Neural progenitor cell (in vitro differentiated cells): ENCODE data around the gene EMSY. TPM values are rescaled to one million over a fixed set of nuclear protein-coding genes. Genes with fewer than 3 reads are reported as not detected.

Experiments
- DNase-seq: peaks from one replicate; pipeline ENCODE4 v3.0.0-alpha.2; 2016; ENCODE audit warnings: low spot score
- H2AFZ ChIP-seq: fragments of 200-600 bp; sonication (generic); replicated peaks from 2 replicates; pipeline ENCODE4 v1.6.1; 2016; ENCODE audit warnings: antibody characterized with exemption
- H3F3A ChIP-seq: fragments of 200-600 bp; sonication (generic); 2 replicates; pipeline ENCODE4 v1.6.1; 2016; ENCODE audit warnings: antibody characterized with exemption, low read depth
- H3K27ac ChIP-seq: fragments of 200-600 bp; sonication (generic); 2 replicates; pipeline ENCODE4 v1.5.1; 2016; ENCODE audit warnings: mild to moderate bottlenecking
- H3K27me3 ChIP-seq: fragments of 200-600 bp; sonication (generic); 2 replicates; pipeline ENCODE4 v1.6.1; 2016; ENCODE audit warnings: mild to moderate bottlenecking, moderate library complexity
- H3K36me3 ChIP-seq: fragments of 200-600 bp; sonication (generic); 2 replicates; pipeline ENCODE4 v1.5.1; 2016
- H3K4me1 ChIP-seq: fragments of 200-600 bp; sonication (generic); 2 replicates; pipeline ENCODE4 v1.6.1; 2016; ENCODE audit warnings: mixed run types
- H3K4me2 ChIP-seq: fragments of 200-600 bp; sonication (generic); 2 replicates; pipeline ENCODE4 v1.6.1; 2016
- H3K4me3 ChIP-seq: fragments of 200-600 bp; sonication (generic); 2 replicates; pipeline ENCODE4 v1.5.1; 2016
- H3K79me2 ChIP-seq: fragments of 200-600 bp; sonication (generic); 2 replicates; pipeline ENCODE4 v1.6.1; 2016; ENCODE audit warnings: low read depth
- H3K9ac ChIP-seq: fragments of 200-600 bp; sonication (generic); 2 replicates; pipeline ENCODE4 v1.6.1; 2016
- H3K9me3 ChIP-seq: fragments of 200-600 bp; sonication (generic); 2 replicates; pipeline ENCODE4 v1.5.1; 2016; ENCODE audit warnings: low read depth
- H4K20me1 ChIP-seq: fragments of 200-600 bp; sonication (generic); 2 replicates; pipeline ENCODE4 v1.6.1; 2016; ENCODE audit warnings: low read depth
- H3K27ac Mint-ChIP-seq: 3 replicates; pipeline ENCODE4 v1.8.0; 2021; ENCODE audit warnings: mixed read lengths
- H3K27me3 Mint-ChIP-seq: 2 replicates; pipeline ENCODE4 v1.8.0; 2022; ENCODE audit warnings: low read depth, mild to moderate bottlenecking, inconsistent platforms, moderate library complexity, mixed read lengths; ENCODE audit not compliant: insufficient read depth
- H3K36me3 Mint-ChIP-seq: 3 replicates; pipeline ENCODE4 v1.8.0; 2021; ENCODE audit warnings: mixed read lengths
- H3K4me1 Mint-ChIP-seq: 3 replicates; pipeline ENCODE4 v1.8.0; 2021; ENCODE audit warnings: mixed read lengths
- H3K4me3 Mint-ChIP-seq: 3 replicates; pipeline ENCODE4 v1.8.0; 2021; ENCODE audit warnings: mild to moderate bottlenecking, moderate library complexity, mixed read lengths
- H3K9me3 Mint-ChIP-seq: 3 replicates; pipeline ENCODE4 v1.8.0; 2020; ENCODE audit warnings: mixed read lengths
- EZH2 ChIP-seq: fragments of 200-600 bp; sonication (generic); IDR thresholded peaks from 2 replicates; pipeline ENCODE4 v1.6.1; 2017; ENCODE audit warnings: antibody characterized with exemption, mild to moderate bottlenecking, moderate library complexity
- EZH2phosphoT487 ChIP-seq: fragments of 200-600 bp; sonication (generic); IDR thresholded peaks from 2 replicates; pipeline ENCODE4 v1.6.1; 2017; ENCODE audit warnings: antibody characterized with exemption
- total RNA-seq: library from RNA; depleted of rRNA; stranded (reverse); fragments of >200 nt; gene quantifications from 2 replicates; pipeline ENCODE4 v1.2.3, GENCODE V29; 2015; ENCODE audit warnings: low replicate concordance
- TF ChIP-seq, protein P1 (sequence below): fragments of 200-600 bp; sonication (generic); IDR thresholded peaks from 2 replicates; pipeline ENCODE4 v1.5.1; 2017; ENCODE audit warnings: antibody characterized with exemption, mild to moderate bottlenecking

The EMSY gene
- total RNA-seq, 1 donor from 2014 or later: 92.0 TPM

DNA sequence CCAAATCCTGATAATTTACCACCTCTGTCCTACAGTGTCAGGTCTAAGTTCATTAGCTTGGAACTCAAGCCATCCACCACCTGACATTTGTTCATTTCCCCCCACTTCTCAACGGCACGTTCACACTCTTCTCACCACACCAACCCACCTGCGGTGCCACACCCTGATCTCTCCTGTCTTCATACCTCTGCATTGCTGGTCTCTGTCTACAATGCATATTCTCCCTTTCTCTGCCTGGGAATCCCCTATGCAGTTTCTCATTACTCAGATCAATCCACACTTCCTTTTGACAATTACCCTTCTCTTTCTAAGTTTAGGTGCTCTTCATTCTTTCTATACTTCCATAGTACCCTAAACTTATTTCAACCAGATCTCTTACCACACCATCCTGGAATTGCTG lies 20.4 kb upstream of the EMSY start:
- TF ChIP-seq EZH2: no peak
- TF ChIP-seq EZH2phosphoT487: no peak
- TF ChIP-seq, protein P1, sequence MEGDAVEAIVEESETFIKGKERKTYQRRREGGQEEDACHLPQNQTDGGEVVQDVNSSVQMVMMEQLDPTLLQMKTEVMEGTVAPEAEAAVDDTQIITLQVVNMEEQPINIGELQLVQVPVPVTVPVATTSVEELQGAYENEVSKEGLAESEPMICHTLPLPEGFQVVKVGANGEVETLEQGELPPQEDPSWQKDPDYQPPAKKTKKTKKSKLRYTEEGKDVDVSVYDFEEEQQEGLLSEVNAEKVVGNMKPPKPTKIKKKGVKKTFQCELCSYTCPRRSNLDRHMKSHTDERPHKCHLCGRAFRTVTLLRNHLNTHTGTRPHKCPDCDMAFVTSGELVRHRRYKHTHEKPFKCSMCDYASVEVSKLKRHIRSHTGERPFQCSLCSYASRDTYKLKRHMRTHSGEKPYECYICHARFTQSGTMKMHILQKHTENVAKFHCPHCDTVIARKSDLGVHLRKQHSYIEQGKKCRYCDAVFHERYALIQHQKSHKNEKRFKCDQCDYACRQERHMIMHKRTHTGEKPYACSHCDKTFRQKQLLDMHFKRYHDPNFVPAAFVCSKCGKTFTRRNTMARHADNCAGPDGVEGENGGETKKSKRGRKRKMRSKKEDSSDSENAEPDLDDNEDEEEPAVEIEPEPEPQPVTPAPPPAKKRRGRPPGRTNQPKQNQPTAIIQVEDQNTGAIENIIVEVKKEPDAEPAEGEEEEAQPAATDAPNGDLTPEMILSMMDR: no peak
- Histone ChIP-seq H3K79me2 (no peaks in the 10 kb centered on the region), H3K9ac (no peak overlapping the region), H4K20me1 (no peaks in the 10 kb centered on the region), H3K9me3 (no peaks in the 10 kb centered on the region), H3F3A (no peaks in the 10 kb centered on the region), H3K4me2 (no peak overlapping the region), H3K36me3 (no peaks in the 10 kb centered on the region), H3K4me3 (no peak overlapping the region), H3K27me3 (no peaks in the 10 kb centered on the region), H3K4me1 (peaks cover 3% of the 10 kb centered on the region), H3K27ac (no peak overlapping the region), H2AFZ (no peak overlapping the region)
- Mint-ChIP-seq H3K9me3 (no peaks in the 10 kb centered on the region), H3K4me1 (no peaks in the 10 kb centered on the region), H3K4me3 (no peak overlapping the region), H3K36me3 (no peaks in the 10 kb centered on the region), H3K27ac (no peak overlapping the region), H3K27me3 (peaks cover 2% of the 10 kb centered on the region)
- DNase-seq: no peak

DNA sequence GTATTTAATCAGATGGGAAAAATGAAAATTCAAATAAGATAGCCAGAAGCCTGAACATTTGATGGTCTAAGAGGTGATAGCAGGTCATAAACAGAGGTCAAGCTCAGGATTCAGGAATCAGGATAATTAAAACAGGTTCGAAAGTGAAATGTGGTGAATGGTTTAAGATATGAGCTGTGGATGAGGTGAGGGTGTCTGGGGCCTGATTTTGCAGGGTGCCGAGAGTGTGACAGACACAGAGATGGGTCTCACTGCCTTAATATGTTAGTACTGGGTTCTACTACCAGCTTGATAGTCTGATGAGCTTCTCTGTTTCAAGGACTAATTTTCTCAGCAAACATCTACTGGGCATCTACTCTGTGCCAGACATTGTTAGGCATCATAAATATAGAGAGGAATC lies 19.9 kb upstream of the EMSY start:
- no peaks in the 10 kb centered on the region for H3K27me3 ChIP-seq
- no peak overlapping the region for H3K27ac ChIP-seq
- H3K27me3 Mint-ChIP-seq: peaks cover 2% of the 10 kb centered on the region
- no peak overlapping the region for H3K4me3 ChIP-seq
- no peaks in the 10 kb centered on the region for H4K20me1 ChIP-seq
- no peak overlapping the region for H3K27ac Mint-ChIP-seq
- no peaks in the 10 kb centered on the region for H3K9me3 Mint-ChIP-seq
- H2AFZ ChIP-seq: no peak overlapping the region
- DNase-seq: no peak
- no peak overlapping the region for H3K4me3 Mint-ChIP-seq
- H3K79me2 ChIP-seq: no peaks in the 10 kb centered on the region
- no peaks in the 10 kb centered on the region for H3K9me3 ChIP-seq
- TF ChIP-seq, protein P1: no peak
- no peak for TF ChIP-seq EZH2phosphoT487
- TF ChIP-seq EZH2: no peak
- H3K4me2 ChIP-seq: no peak overlapping the region
- no peak overlapping the region for H3K9ac ChIP-seq
- no peaks in the 10 kb centered on the region for H3K4me1 Mint-ChIP-seq
- no peaks in the 10 kb centered on the region for H3K36me3 ChIP-seq
- H3K4me1 ChIP-seq: peaks cover 3% of the 10 kb centered on the region
- no peaks in the 10 kb centered on the region for H3F3A ChIP-seq
- H3K36me3 Mint-ChIP-seq: no peaks in the 10 kb centered on the region

DNA sequence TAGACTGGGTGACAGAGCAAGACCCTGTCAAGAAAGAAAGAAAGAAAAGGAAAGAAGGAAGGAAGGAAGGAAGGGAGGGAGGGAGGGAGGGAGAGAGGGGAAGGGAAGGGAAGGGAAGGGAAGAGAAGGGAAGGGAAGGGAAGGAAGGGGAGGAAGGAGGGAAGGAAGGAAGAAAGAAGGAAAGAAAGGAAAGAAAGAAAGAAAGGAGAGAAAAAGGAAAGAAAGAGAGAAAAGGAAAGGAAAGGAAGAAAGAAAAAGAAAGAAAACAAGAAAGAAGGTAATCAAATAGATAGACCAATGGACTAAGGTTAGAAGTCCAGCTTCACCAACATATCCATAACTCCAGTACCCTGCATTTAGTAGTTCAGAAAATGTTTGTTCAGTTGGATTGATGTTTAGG lies 18.2 kb upstream of the EMSY start:
- TF ChIP-seq EZH2 (no peak), EZH2phosphoT487 (no peak)
- TF ChIP-seq, protein P1: no peak
- Mint-ChIP-seq H3K4me3 (no peak overlapping the region), H3K27ac (no peak overlapping the region), H3K4me1 (no peaks in the 10 kb centered on the region), H3K27me3 (peaks cover 2% of the 10 kb centered on the region), H3K9me3 (no peaks in the 10 kb centered on the region), H3K36me3 (no peaks in the 10 kb centered on the region)
- Histone ChIP-seq H3K36me3 (no peaks in the 10 kb centered on the region), H3F3A (no peaks in the 10 kb centered on the region), H3K27ac (no peak overlapping the region), H4K20me1 (no peaks in the 10 kb centered on the region), H3K4me3 (no peak overlapping the region), H3K4me1 (peaks cover 3% of the 10 kb centered on the region), H3K9me3 (no peaks in the 10 kb centered on the region), H3K79me2 (no peaks in the 10 kb centered on the region), H3K27me3 (no peaks in the 10 kb centered on the region), H3K9ac (no peak overlapping the region), H2AFZ (no peak overlapping the region), H3K4me2 (no peak overlapping the region)
- no peak for DNase-seq

DNA sequence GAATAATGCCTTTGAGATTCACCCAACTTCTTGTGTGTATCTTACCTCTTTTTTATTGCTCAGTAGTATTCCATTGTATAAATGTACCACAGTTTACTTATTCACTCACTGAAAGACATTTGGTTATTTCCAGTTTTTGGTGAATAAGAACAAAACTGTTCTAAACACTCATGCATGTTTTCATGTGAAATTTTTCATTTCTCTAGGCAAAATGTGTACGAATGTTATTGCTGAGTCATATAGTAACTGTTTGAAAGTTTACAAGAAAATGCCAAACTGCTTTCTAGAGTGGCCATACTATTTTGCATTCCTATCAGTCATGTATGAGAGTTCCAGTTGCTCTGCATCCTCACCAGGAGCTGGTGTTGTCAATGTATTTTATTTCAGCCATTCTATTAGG lies 8.8 kb upstream of the EMSY start:
- TF ChIP-seq EZH2phosphoT487 (no peak), EZH2 (no peak)
- TF ChIP-seq, protein P1: no peak
- Histone ChIP-seq H3K27ac (no peak overlapping the region), H3K79me2 (no peaks in the 10 kb centered on the region), H4K20me1 (no peaks in the 10 kb centered on the region), H3K4me3 (no peak overlapping the region), H3K27me3 (no peaks in the 10 kb centered on the region), H3F3A (no peaks in the 10 kb centered on the region), H3K36me3 (no peaks in the 10 kb centered on the region), H3K9me3 (no peaks in the 10 kb centered on the region), H2AFZ (no peak overlapping the region), H3K9ac (no peak overlapping the region), H3K4me2 (no peak overlapping the region), H3K4me1 (no peaks in the 10 kb centered on the region)
- DNase-seq: no peak
- Mint-ChIP-seq H3K4me1 (no peaks in the 10 kb centered on the region), H3K27me3 (no peaks in the 10 kb centered on the region), H3K4me3 (no peak overlapping the region), H3K9me3 (no peaks in the 10 kb centered on the region), H3K27ac (no peak overlapping the region), H3K36me3 (peaks cover 13% of the 10 kb centered on the region)
